ENCODE data around the gene TNRC6C. TPM values are rescaled to one million over a fixed set of nuclear protein-coding genes. Genes with fewer than 3 reads are reported as not detected.

Gene TNRC6C
- total RNA-seq, 1 experiment from 2014 or later: 16.4 TPM

GRCh38 chr17:78127888-78128550 lies 169.5 kb downstream of the TNRC6C start:
- H3K27me3 Mint-ChIP-seq (ENCODE audit: insufficient read depth, unreplicated experiment): no peaks in the 10 kb centered on the region
- no peak overlapping the region for H3K27ac Mint-ChIP-seq (ENCODE audit: low read depth, unreplicated experiment)
- H3K9me3 Mint-ChIP-seq (ENCODE audit: unreplicated experiment): no peaks in the 10 kb centered on the region
- H3K4me1 Mint-ChIP-seq (ENCODE audit: insufficient read depth, unreplicated experiment): no peaks in the 10 kb centered on the region
- no peak for TF ChIP-seq CTCF (IDR thresholded peaks at IDR 0.05; ENCODE audit: unreplicated experiment)
- POLR2A ChIA-PET: interaction anchor here (0.6 to 3.0 kb wide), 8 partner anchors 11 to 806 kb away, joined by 3 to 14 read pairs (median 4); partner anchors contain the start of genes AFMID and TK1
- H3K4me3 Mint-ChIP-seq (ENCODE audit: unreplicated experiment): peak overlapping the region; percentile 77
- H3K36me3 Mint-ChIP-seq (ENCODE audit: insufficient read depth, unreplicated experiment): peaks cover 11% of the 10 kb centered on the region
- intact Hi-C loops (cut with micrococcal nuclease): no loop called here
- no TSS peak for BruUV-seq (replicated peaks)
- DNase-seq (ENCODE audit: unreplicated experiment): no peak
- CTCF ChIA-PET: interaction anchor here (0.7 to 2.2 kb wide), 9 partner anchors 12 to 233 kb away, joined by 3 to 9 read pairs (median 5); no protein-coding TSS in a partner anchor

GRCh38 chr17:78128551-78129350 lies 170.2 kb downstream of the TNRC6C start, which contains the start of gene TMC6:
TSS of gene TMC6 (minus strand) at chr17:78128755. CDS start at chr17:78126832, 1,923 bp downstream.
- ChIA-PET CTCF (interaction anchor here (0.7 to 2.2 kb wide), 7 partner anchors 13 to 232 kb away, joined by 3 to 9 read pairs (median 5); no protein-coding TSS in a partner anchor), POLR2A (interaction anchor here (0.6 to 3.0 kb wide), 7 partner anchors 11 to 807 kb away, joined by 3 to 14 read pairs (median 4); partner anchors contain the start of genes AFMID and TK1)
- DNase-seq (ENCODE audit: unreplicated experiment): peak; percentile 56
- Mint-ChIP-seq H3K4me1 (ENCODE audit: insufficient read depth, unreplicated experiment) (no peaks in the 10 kb centered on the region), H3K27me3 (ENCODE audit: insufficient read depth, unreplicated experiment) (peaks cover 5% of the 10 kb centered on the region), H3K27ac (ENCODE audit: low read depth, unreplicated experiment) (no peak within 1 kb of the TSS), H3K36me3 (ENCODE audit: insufficient read depth, unreplicated experiment) (peaks cover 6% of the 10 kb centered on the region), H3K9me3 (ENCODE audit: unreplicated experiment) (no peaks in the 10 kb centered on the region), H3K4me3 (ENCODE audit: unreplicated experiment) (peak within 1 kb of the TSS; percentile 77)
- TF ChIP-seq CTCF (IDR thresholded peaks at IDR 0.05; ENCODE audit: unreplicated experiment): no peak
- BruUV-seq (replicated peaks): no TSS peak
- intact Hi-C loops (cut with micrococcal nuclease): no loop called here

- no peak for TF ChIP-seq CTCF (IDR thresholded peaks at IDR 0.05; ENCODE audit: unreplicated experiment)
- H3K27ac Mint-ChIP-seq (ENCODE audit: low read depth, unreplicated experiment): no peak overlapping the region
- no peaks in the 10 kb centered on the region for H3K9me3 Mint-ChIP-seq (ENCODE audit: unreplicated experiment)
- BruUV-seq (replicated peaks): no TSS peak
- ChIA-PET CTCF (interaction anchor here (1.0 kb wide), 1 partner anchor 122 kb away, joined by 4 read pairs; no protein-coding TSS in a partner anchor), POLR2A (interaction anchor here (3.0 kb wide), 1 partner anchor 13 kb away, joined by 14 read pairs; no protein-coding TSS in a partner anchor)
- peaks cover 4% of the 10 kb centered on the region for H3K36me3 Mint-ChIP-seq (ENCODE audit: insufficient read depth, unreplicated experiment)
- peaks cover 13% of the 10 kb centered on the region for H3K27me3 Mint-ChIP-seq (ENCODE audit: insufficient read depth, unreplicated experiment)
- H3K4me3 Mint-ChIP-seq (ENCODE audit: unreplicated experiment): peak overlapping the region; percentile 77
- H3K4me1 Mint-ChIP-seq (ENCODE audit: insufficient read depth, unreplicated experiment): no peaks in the 10 kb centered on the region
- no peak for DNase-seq (ENCODE audit: unreplicated experiment)
- intact Hi-C loops (cut with micrococcal nuclease): no loop called here
These were observed 171.0 kb downstream of the TNRC6C start for GRCh38 chr17:78129351-78130089.
